MM.1S (cell line): ENCODE results near the gene ADGRV1.

Experiments used
- DNase-seq: peaks from one replicate; pipeline ENCODE4 v3.0.0-alpha.2; 2015
- H2AFZ ChIP-seq: fragments of 300-600 bp; sonication (generic); 2 replicates; pipeline ENCODE4 v1.6.0; 2016; ENCODE audit warnings: antibody characterized with exemption, low read length
- H3F3A ChIP-seq: fragments of 300-600 bp; sonication (generic); 2 replicates; pipeline ENCODE4 v1.6.1; 2016; ENCODE audit warnings: mild to moderate bottlenecking, antibody characterized with exemption, low read length, moderate library complexity, mixed read lengths; ENCODE audit not compliant: insufficient read depth
- H3K27ac ChIP-seq: fragments of 300-600 bp; sonication (generic); 2 replicates; pipeline ENCODE4 v1.5.1; 2016; ENCODE audit warnings: mild to moderate bottlenecking, low read length
- H3K27me3 ChIP-seq: fragments of 300-600 bp; sonication (generic); replicated peaks from 2 replicates; pipeline ENCODE4 v1.6.0; 2016; ENCODE audit warnings: low read length; ENCODE audit not compliant: insufficient read depth
- H3K36me3 ChIP-seq: fragments of 300-600 bp; sonication (generic); replicated peaks from 2 replicates; pipeline ENCODE4 v1.6.1; 2016; ENCODE audit warnings: mild to moderate bottlenecking, low read length, mixed read lengths; ENCODE audit not compliant: insufficient read depth
- H3K4me1 ChIP-seq: fragments of 300-600 bp; sonication (generic); 2 replicates; pipeline ENCODE4 v1.6.1; 2016; ENCODE audit warnings: low read length, mixed read lengths
- H3K4me2 ChIP-seq: fragments of 300-600 bp; sonication (generic); 2 replicates; pipeline ENCODE4 v1.6.0; 2016; ENCODE audit warnings: low read depth, low read length
- H3K4me3 ChIP-seq: fragments of 300-600 bp; sonication (generic); 2 replicates; pipeline ENCODE4 v1.5.1; 2016; ENCODE audit warnings: low read length, mixed read lengths
- H3K79me2 ChIP-seq: fragments of 300-600 bp; sonication (generic); 2 replicates; pipeline ENCODE4 v1.6.1; 2016; ENCODE audit warnings: mixed run types, low read length, mixed read lengths
- H3K9ac ChIP-seq: fragments of 300-600 bp; sonication (generic); 2 replicates; pipeline ENCODE4 v1.6.1; 2016; ENCODE audit warnings: low read length, mixed read lengths
- H3K9me2 ChIP-seq: fragments of 300-600 bp; sonication (generic); replicated peaks from 2 replicates; pipeline ENCODE4 v1.6.1; 2016; ENCODE audit warnings: mild to moderate bottlenecking, low read length, mixed read lengths; ENCODE audit not compliant: insufficient read depth
- H3K9me3 ChIP-seq: fragments of 300-600 bp; sonication (generic); replicated peaks from 2 replicates; pipeline ENCODE4 v1.6.1; 2016; ENCODE audit warnings: mild to moderate bottlenecking, low read length, mixed read lengths; ENCODE audit not compliant: insufficient read depth
- H4K20me1 ChIP-seq: fragments of 300-600 bp; sonication (generic); 2 replicates; pipeline ENCODE4 v1.6.1; 2016; ENCODE audit warnings: mild to moderate bottlenecking, low read length, moderate library complexity, mixed read lengths; ENCODE audit not compliant: insufficient read depth
- EZH2 ChIP-seq: fragments of 300-600 bp; sonication (generic); optimal IDR thresholded peaks from 2 replicates; pipeline ENCODE3; 2017; ENCODE audit warnings: low read depth, mild to moderate bottlenecking, antibody characterized with exemption, low read length, mixed read lengths
- EZH2phosphoT487 ChIP-seq: fragments of 300-600 bp; sonication (generic); IDR thresholded peaks from 2 replicates; pipeline ENCODE4 v1.6.1; 2018; ENCODE audit warnings: antibody characterized with exemption, low read length
- TF ChIP-seq, protein P1 (sequence below): fragments of 300-600 bp; sonication (generic); IDR thresholded peaks from 2 replicates; pipeline ENCODE4 v1.5.1; 2016; ENCODE audit warnings: antibody characterized with exemption, low read length, mixed read lengths

The ADGRV1 gene

DNA sequence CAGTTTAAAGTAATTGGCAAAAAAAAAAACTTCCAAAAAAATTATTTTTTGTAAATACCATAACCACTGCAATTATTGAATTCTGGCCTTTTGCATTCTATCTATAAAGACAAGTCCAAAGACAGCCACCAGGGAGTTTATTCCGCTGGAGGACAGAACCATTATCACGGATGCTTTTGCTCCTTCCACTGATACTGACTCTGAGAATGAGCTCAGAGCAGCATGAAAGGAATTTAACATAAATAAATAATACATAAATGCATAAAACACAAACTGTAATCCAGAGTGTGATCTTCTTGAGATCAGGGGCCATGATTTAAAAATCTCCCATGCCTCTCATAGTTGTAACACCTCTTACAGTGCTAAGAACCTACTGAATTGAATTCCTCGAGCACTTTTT, 559.8 kb downstream of the ADGRV1 start:
- Histone ChIP-seq H2AFZ (no peak overlapping the region), H3K9me2 (no peaks in the 10 kb centered on the region), H3K4me1 (no peaks in the 10 kb centered on the region), H3K36me3 (no peaks in the 10 kb centered on the region), H3K4me2 (no peak overlapping the region), H3K4me3 (no peak overlapping the region), H3K9ac (no peak overlapping the region), H3K79me2 (no peaks in the 10 kb centered on the region), H3K9me3 (no peaks in the 10 kb centered on the region), H3K27ac (no peak overlapping the region), H4K20me1 (no peaks in the 10 kb centered on the region), H3F3A (no peaks in the 10 kb centered on the region), H3K27me3 (no peaks in the 10 kb centered on the region)
- no peak for DNase-seq
- TF ChIP-seq EZH2 = no peak
- TF ChIP-seq EZH2phosphoT487 = no peak
- TF ChIP-seq, protein P1, sequence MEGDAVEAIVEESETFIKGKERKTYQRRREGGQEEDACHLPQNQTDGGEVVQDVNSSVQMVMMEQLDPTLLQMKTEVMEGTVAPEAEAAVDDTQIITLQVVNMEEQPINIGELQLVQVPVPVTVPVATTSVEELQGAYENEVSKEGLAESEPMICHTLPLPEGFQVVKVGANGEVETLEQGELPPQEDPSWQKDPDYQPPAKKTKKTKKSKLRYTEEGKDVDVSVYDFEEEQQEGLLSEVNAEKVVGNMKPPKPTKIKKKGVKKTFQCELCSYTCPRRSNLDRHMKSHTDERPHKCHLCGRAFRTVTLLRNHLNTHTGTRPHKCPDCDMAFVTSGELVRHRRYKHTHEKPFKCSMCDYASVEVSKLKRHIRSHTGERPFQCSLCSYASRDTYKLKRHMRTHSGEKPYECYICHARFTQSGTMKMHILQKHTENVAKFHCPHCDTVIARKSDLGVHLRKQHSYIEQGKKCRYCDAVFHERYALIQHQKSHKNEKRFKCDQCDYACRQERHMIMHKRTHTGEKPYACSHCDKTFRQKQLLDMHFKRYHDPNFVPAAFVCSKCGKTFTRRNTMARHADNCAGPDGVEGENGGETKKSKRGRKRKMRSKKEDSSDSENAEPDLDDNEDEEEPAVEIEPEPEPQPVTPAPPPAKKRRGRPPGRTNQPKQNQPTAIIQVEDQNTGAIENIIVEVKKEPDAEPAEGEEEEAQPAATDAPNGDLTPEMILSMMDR = no peak

DNA sequence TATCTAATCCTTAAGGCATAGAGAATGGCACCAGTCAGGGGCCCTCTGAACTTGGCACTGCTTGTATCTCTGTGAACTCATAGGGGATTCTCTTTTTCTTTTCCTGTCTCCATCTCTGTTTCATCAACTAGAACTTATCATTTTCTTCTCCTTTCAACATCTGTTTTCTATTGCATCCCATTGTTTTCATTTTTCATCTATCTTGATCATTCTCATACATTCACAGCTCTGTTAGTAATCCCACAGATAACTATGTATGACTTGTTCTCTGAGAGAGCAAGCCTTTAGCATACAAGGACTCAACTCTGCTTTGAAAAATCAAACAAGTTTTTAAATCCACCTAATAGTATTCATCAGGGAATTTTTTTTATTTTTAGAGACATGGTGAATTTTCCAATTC, 560.2 kb downstream of the ADGRV1 start:
- no peak overlapping the region for H3K4me3 ChIP-seq
- H3K79me2 ChIP-seq = no peaks in the 10 kb centered on the region
- TF ChIP-seq, protein P1 = no peak
- no peak overlapping the region for H3K27ac ChIP-seq
- H2AFZ ChIP-seq = no peak overlapping the region
- H3K9me3 ChIP-seq = no peaks in the 10 kb centered on the region
- no peaks in the 10 kb centered on the region for H4K20me1 ChIP-seq
- H3K36me3 ChIP-seq = no peaks in the 10 kb centered on the region
- no peaks in the 10 kb centered on the region for H3K4me1 ChIP-seq
- no peaks in the 10 kb centered on the region for H3K27me3 ChIP-seq
- H3F3A ChIP-seq = no peaks in the 10 kb centered on the region
- H3K9ac ChIP-seq = no peak overlapping the region
- no peak overlapping the region for H3K4me2 ChIP-seq
- DNase-seq = no peak
- H3K9me2 ChIP-seq = no peaks in the 10 kb centered on the region

GRCh38 chr5:91119217-91119616, 560.6 kb downstream of the ADGRV1 start:
- Histone ChIP-seq H3K4me2 (no peak overlapping the region), H3K27me3 (no peaks in the 10 kb centered on the region), H3K4me3 (no peak overlapping the region), H3K36me3 (no peaks in the 10 kb centered on the region), H2AFZ (no peak overlapping the region), H3K4me1 (no peaks in the 10 kb centered on the region), H3F3A (no peaks in the 10 kb centered on the region), H4K20me1 (no peaks in the 10 kb centered on the region), H3K9me3 (no peaks in the 10 kb centered on the region), H3K79me2 (no peaks in the 10 kb centered on the region), H3K9me2 (no peaks in the 10 kb centered on the region), H3K9ac (no peak overlapping the region), H3K27ac (no peak overlapping the region)
- TF ChIP-seq EZH2 = no peak
- TF ChIP-seq, protein P1 = no peak
- no peak for TF ChIP-seq EZH2phosphoT487
- no peak for DNase-seq
